GM12891 (cell line): ENCODE data around the gene CDC42BPG.

Experiments
- DNase-seq: peaks from one replicate; pipeline ENCODE4 v3.0.0; 2011; ENCODE audit warnings: low spot score; ENCODE audit not compliant: insufficient read length
- FAIRE-seq: peaks from 2 replicates; lab custom pipeline; 2011; peaks lifted over from hg19 to GRCh38; lab: Jason Lieb, UNC
- PAX5 ChIP-seq: IDR thresholded peaks from 2 replicates; pipeline ENCODE4 v1.6.1; 2011; ENCODE audit warnings: low read length, moderate library complexity, mild to moderate bottlenecking; ENCODE audit not compliant: insufficient read depth, severe bottlenecking
- POLR2A ChIP-seq: IDR thresholded peaks from 2 replicates; pipeline ENCODE4 v1.6.1; 2011; ENCODE audit warnings: low read depth, low read length, control low read depth
- POLR2AphosphoS5 ChIP-seq: IDR thresholded peaks from 2 replicates; pipeline ENCODE4 v1.6.1; 2011; ENCODE audit warnings: low read depth, low read length, control low read depth
- POU2F2 ChIP-seq: IDR thresholded peaks from 2 replicates; pipeline ENCODE4 v1.6.1; 2011; ENCODE audit warnings: low read depth, mild to moderate bottlenecking, control low read depth, low read length, moderate library complexity
- SPI1 ChIP-seq: IDR thresholded peaks from 2 replicates; pipeline ENCODE4 v1.6.1; 2011; ENCODE audit warnings: low read depth, low read length, control low read depth
- TAF1 ChIP-seq: IDR thresholded peaks from 2 replicates; pipeline ENCODE4 v1.6.1; 2011; ENCODE audit warnings: low read depth, low read length, control low read depth

Gene CDC42BPG

DNA sequence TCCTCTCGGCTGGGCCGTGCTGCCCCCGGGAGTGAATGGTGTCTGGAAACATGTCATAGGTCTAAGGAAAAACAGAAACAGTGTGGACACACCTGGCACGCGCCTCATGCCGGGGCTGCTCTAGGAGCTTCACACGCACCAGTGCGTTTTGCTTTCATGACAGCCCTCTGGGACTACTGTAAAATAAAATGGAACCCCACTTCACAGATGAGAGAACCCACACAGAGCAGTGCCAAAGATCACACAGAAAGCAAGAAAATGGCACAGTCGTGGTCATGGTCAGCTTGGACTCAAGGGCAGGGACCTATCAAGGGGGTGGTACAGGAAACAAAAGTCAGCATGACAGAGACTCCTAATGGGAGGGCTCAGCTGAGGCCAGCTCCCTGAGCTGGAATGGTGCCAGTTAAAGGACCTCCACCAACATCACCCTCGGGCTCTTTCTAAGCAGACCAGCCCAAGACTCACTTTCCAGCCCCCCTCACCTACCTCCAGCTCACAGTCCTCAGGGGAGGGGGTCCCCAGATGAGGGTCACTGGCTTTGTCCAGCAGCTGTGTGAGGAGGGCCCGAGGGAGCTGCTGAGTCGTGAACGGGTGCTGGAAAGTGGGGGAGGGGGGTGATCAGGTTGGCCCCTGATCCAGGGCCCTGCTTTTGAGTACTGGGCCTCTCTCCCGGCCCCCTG lies 44.7 kb downstream of the CDC42BPG start:
- TF ChIP-seq PAX5: peak; percentile 32
- no peak for TF ChIP-seq POLR2AphosphoS5
- TF ChIP-seq SPI1: no peak
- TF ChIP-seq POU2F2: no peak
- TF ChIP-seq TAF1: no peak
- TF ChIP-seq POLR2A: no peak
- DNase-seq: no peak
- FAIRE-seq: peak; percentile 75

DNA sequence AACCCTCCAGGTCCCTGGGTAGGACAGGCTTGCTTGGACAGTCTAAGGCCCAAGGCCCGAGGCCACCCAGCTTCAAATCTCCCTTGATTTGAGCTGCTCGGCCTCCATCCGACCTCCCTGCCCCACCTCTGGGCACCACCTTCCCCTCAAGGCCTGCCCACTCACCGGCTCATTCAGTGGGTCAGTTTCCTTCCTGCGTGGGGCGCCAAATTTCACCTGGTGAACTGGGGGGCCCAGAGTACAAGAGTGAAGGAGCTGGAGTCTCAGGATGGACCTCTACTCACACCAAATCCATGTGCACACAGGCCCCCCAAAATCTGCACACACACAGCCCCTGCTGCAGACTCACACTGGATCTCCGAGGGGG lies 45.2 kb downstream of the CDC42BPG start:
- FAIRE-seq (no peak), DNase-seq (no peak)
- TF ChIP-seq PAX5 (no peak), POLR2A (no peak), POU2F2 (no peak), SPI1 (no peak), POLR2AphosphoS5 (no peak), TAF1 (no peak)

DNA sequence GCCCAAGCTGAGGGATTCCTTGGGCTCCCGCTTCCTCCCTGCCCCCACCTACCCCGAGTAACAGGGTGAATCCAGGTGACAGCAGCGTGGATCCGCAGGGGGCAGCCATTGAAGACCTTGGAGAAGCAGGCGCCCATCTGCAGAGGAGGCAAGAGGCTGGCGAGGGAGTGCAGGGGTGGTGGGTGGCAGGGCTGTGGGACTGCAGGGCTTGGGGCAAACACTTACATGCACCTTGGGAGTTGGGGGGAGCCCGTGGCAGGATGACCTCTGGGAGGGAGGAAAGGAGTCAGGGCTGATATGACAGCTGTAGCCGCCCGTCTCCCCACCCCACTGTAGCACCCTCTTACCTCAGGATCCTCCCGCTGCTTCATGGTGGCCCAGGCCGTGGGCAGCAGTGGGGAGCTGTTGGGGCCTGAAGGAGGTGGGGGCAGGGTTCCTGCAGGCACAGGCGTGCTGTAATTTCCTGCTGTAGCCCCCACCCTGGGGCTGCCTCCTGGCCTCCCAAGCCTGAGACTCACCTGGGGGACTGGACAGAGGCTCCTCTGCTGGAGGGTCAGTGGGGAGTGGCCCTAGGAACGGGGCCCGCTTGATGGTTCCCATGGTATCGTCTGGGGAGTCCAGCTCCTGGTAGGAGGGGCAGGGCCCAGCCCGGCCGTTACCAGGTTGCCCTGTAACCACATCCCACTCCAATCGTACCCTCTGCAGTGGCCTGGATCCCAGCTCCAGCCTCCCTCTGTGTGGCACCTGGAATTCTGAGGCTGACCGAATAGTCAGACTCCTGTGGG lies 47.5 kb downstream of the CDC42BPG start:
- no peak for TF ChIP-seq POLR2A
- no peak for TF ChIP-seq TAF1
- TF ChIP-seq POLR2AphosphoS5: no peak
- no peak for TF ChIP-seq POU2F2
- no peak for TF ChIP-seq SPI1
- TF ChIP-seq PAX5: no peak
- DNase-seq (no peak), FAIRE-seq (no peak)

DNA sequence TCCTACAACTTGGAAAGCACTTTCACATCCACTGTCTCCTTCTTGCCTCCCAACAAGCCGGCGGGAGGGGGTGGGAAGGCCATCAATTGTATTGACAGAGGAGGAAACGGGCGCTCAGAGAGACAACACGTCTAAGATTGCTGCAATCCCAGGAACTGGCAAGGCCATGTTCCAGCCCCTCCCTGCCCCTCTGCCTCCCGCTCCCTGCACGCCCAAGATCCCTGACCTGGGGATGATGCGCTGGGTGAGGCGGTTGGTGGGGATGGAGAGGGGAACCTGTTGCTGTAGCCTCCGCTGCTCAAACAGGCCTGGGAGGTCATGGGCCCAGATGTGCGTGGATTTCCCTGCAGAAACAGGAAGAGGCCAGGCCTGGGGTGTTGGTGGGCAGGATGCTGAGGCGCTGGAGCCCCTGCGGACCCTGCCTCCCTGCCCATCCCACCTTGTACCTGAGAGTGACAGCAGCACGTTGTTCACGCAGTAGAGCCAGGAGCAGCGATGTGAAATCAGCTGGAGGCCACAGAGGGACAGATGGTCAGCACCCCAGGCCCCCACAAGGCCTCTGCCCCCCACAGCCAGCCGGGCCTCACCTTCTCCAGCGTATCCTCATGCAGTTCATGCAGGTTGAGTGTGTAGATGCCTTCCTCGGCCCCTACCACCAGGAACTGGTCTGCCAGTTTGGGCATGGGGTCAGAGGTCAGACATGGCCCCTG lies 48.3 kb downstream of the CDC42BPG start:
- TF ChIP-seq SPI1 (no peak), POLR2A (no peak), PAX5 (no peak), POLR2AphosphoS5 (no peak), POU2F2 (no peak), TAF1 (no peak)
- DNase-seq: no peak
- FAIRE-seq: no peak

DNA sequence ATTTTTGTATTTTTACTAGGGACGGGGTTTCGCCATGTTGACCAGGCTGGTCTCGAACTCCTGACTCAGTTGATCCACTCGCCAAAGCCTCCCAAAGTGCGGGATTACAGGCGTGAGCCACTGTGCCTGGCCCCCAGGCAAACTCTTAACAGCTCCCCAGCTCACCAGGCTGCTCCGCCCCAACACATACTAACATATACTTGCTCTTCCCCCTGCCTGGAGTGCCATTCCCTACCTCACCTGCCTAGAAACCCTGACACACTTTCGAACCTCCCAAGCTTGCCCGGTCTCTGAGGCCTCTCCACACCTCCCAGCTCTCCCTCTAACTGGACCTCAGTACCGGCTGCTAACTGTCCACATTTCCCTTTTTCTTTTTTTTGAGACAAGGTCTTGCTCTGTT lies 49.9 kb downstream of the CDC42BPG start:
- FAIRE-seq (no peak), DNase-seq (no peak)
- no peak for TF ChIP-seq PAX5
- no peak for TF ChIP-seq TAF1
- no peak for TF ChIP-seq POU2F2
- TF ChIP-seq POLR2AphosphoS5: no peak
- no peak for TF ChIP-seq SPI1
- no peak for TF ChIP-seq POLR2A

DNA sequence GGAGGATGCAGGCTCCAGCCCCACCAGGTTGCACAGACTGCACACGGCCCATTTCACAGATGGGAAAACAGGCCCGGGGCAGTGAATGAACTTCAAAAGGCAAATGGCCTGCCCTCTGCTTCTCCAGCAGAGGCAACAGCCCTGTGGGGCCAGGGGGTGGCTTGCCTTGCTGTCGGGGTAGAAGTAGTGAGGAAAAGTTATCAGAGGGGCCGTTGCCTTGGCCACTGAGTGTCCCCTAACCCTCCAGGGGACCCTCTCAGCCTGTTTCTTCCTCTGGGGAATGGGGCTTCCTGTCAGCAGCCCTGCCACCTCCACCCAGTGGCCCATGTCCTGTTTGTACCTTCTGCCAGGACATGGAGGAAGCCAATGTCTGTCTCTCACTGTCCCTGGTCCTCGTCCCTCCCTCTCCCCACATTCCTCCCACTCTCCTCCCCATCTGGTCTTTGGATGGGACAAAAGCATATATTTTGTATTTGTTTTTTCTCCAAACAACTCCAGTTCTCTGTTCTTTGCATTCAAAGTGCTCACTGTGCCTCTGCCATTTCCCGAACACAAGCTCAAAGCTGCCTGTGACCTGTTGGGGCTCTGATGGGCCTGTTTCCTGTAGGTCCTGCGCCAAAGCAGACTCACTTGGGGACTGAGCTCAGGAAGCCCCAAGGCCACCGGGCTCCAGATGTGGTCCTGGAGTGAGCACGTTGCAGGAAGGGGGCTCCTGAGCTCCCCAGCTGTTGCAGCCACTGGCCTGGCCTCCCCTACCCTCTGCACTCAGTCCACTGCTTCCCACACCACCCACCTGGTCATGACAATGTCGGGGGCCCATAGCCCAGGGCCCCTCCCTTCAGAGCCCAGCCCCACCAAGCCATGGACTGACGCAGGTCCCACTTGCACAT lies 50.9 kb downstream of the CDC42BPG start:
- no peak for DNase-seq
- TF ChIP-seq PAX5 (no peak), POLR2A (no peak), SPI1 (no peak), TAF1 (no peak), POLR2AphosphoS5 (no peak), POU2F2 (no peak)
- no peak for FAIRE-seq

DNA sequence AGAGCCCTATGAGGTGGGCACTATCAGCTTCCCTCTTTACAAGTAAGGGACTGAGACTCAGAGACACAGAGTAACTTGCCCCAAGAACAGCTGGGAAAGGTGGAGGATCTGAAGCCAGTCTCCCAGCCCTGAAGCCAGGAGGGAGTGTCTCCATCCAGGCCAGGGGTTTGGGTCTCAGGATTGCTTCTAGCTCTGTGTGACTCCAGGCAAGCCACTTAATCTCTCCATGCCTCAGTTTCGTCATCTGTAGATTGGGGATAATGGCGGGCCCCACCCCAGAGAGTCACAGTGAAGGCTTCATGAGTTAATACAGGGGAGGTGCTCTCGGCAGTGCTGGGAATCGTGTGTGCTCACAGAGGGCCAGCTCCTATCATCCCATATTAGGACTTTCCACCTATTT lies 52.0 kb downstream of the CDC42BPG start:
- no peak for FAIRE-seq
- no peak for DNase-seq

DNA sequence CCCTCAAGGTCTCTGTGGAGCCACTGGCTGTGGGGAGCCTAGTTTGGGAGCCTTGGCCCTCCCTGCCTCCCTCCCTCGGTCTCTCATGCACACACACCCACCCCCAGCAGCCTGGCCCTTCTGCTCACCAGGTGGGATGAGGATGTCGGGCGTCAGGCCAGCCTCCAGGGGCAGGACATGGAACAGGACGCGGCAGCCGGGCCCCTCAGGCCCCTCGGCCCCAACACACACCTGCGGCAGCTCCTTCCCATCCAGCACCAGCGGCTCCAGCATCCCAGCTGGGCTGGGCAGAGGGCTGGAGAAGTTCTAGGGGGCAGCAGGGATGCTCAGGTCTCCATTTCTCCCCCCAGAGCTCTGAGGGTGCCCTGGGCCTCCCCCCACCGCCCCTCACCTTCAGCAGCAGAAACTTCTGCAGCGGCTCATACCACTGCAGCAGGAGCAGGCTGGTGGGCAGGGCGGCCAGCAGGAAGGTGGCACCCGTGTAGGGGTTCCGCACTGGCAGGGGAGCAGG lies 52.6 kb downstream of the CDC42BPG start:
- no peak for FAIRE-seq
- TF ChIP-seq POLR2A (no peak), POLR2AphosphoS5 (no peak), POU2F2 (no peak), PAX5 (no peak), SPI1 (no peak), TAF1 (no peak)
- DNase-seq: no peak

More for the DNA sequence above, 52.0 kb downstream of the CDC42BPG start:
- TF ChIP-seq POLR2AphosphoS5 (no peak), PAX5 (no peak), TAF1 (no peak), POLR2A (no peak), POU2F2 (no peak), SPI1 (no peak)
